K562 (cell line): Measurements from ENCODE around the gene ZNF80. TPM values are rescaled to one million over a fixed set of nuclear protein-coding genes. Genes with fewer than 3 reads are reported as not detected.

Experiments
- ATAC-seq: fragments of 200-7000 bp; cut with Tn5 transposase; 3 replicates; pipeline ENCODE4 v1.9.1; 2020; ENCODE audit warnings: moderate library complexity
- BruUV-seq: library from RNA; stranded (reverse); fragments of 400-500 nt; replicated peaks from 2 replicates; lab custom pipeline; 2021; lab: Mats Ljungman, UMichigan
- CTCF ChIA-PET: fragments of 300-600 bp; formaldehyde crosslinking; extraction: SDS; loops from one replicate; lab custom pipeline; 2021; ENCODE audit warnings: low intra/inter-chr PET ratio; lab: Yijun Ruan, JAX
- POLR2A ChIA-PET: fragments of 300-600, 350-650 bp; sonication (Branson Sonifier 250); formaldehyde crosslinking; extraction: SDS; loops from one replicate; lab custom pipeline; 2021; ENCODE audit warnings: antibody characterized with exemption, inconsistent platforms; lab: Yijun Ruan, JAX
- DNase-seq, 4 experiments: peaks; one replicate each; pipeline versions ENCODE4 v3.0.0 to v3.0.0-alpha.2; 2011 to 2018; ENCODE audit warnings: low spot score in 3 of 4, mixed read lengths in 3 of 4; ENCODE audit errors: extremely low read depth in 1 of 4
- FAIRE-seq: peaks from 2 replicates; lab custom pipeline; 2011; peaks lifted over from hg19 to GRCh38; lab: Jason Lieb, UNC
- H2AFZ ChIP-seq: 2 replicates; pipeline ENCODE4 v1.6.0; 2011; ENCODE audit warnings: low read depth, low read length, control low read depth, inconsistent platforms
- H3K27ac ChIP-seq: fragments of 200-600 bp; 3 replicates; pipeline ENCODE4 v1.8.0; 2011; ENCODE audit warnings: low read depth, mild to moderate bottlenecking, control low read depth, inconsistent platforms, low read length, moderate library complexity, mixed read lengths; ENCODE audit errors: extremely low read depth
- H3K27me3 ChIP-seq, 2 experiments: fragments of 300-600 bp in 1 of 2; 2 replicates in 1 of 2; 3 replicates in 1 of 2; pipeline versions ENCODE4 v1.6.0 to v1.8.0; 2011; ENCODE audit warnings: inconsistent platforms in 2 of 2, low read length in 2 of 2, mild to moderate bottlenecking in 1 of 2, mixed read lengths in 1 of 2, moderate library complexity in 1 of 2; ENCODE audit not compliant: control insufficient read depth in 2 of 2, insufficient read depth in 2 of 2
- H3K36me3 ChIP-seq: fragments of 300-600 bp; 3 replicates; pipeline ENCODE4 v1.8.0; 2011; ENCODE audit warnings: mild to moderate bottlenecking, low read length, inconsistent platforms; ENCODE audit not compliant: control insufficient read depth, insufficient read depth
- H3K4me1 ChIP-seq, 2 experiments: fragments of 200-600 bp in 1 of 2; replicated peaks in 1 of 2; 2 replicates in 1 of 2; 3 replicates in 1 of 2; pipeline versions ENCODE4 v1.5.1 to v1.8.0; 2011; ENCODE audit warnings: inconsistent platforms in 2 of 2, low read length in 2 of 2, mild to moderate bottlenecking in 1 of 2, mixed read lengths in 1 of 2, moderate library complexity in 1 of 2; ENCODE audit not compliant: control insufficient read depth in 2 of 2, insufficient read depth in 2 of 2
- H3K4me2 ChIP-seq: 2 replicates; pipeline ENCODE4 v1.6.1; 2011; ENCODE audit warnings: low read length, control low read depth, inconsistent platforms, mixed read lengths; ENCODE audit not compliant: insufficient read depth
- H3K4me3 ChIP-seq: fragments of 200-600 bp; sonication (generic), shearing (Covaris generic); 2 replicates; pipeline ENCODE4 v1.5.1; 2016; ENCODE audit warnings: control low read depth, inconsistent platforms
- H3K79me2 ChIP-seq: fragments of 200-600 bp; 3 replicates; pipeline ENCODE4 v1.8.0; 2011; ENCODE audit warnings: low read length, inconsistent platforms; ENCODE audit not compliant: control insufficient read depth, insufficient read depth
- H3K9ac ChIP-seq, 2 experiments: 2 replicates each; pipeline versions ENCODE4 v1.6.0 to v1.6.1; 2011; ENCODE audit warnings: low read depth in 2 of 2, low read length in 2 of 2, control low read depth in 1 of 2, inconsistent platforms in 1 of 2, mild to moderate bottlenecking in 1 of 2, mixed read lengths in 1 of 2; ENCODE audit not compliant: insufficient read depth in 1 of 2
- H3K9me1 ChIP-seq: one replicate; pipeline ENCODE4 v1.6.0; 2011; ENCODE audit warnings: inconsistent platforms, mild to moderate bottlenecking, low read length, moderate library complexity; ENCODE audit not compliant: control insufficient read depth, insufficient read depth
- H3K9me3 ChIP-seq: replicated peaks from 2 replicates; pipeline ENCODE4 v1.5.1; 2011; ENCODE audit warnings: low read depth, low read length, inconsistent platforms; ENCODE audit not compliant: control insufficient read depth, insufficient read depth
- H4K20me1 ChIP-seq: replicated peaks from 2 replicates; pipeline ENCODE4 v1.6.1; 2011; ENCODE audit warnings: low read length, inconsistent platforms, mixed read lengths; ENCODE audit not compliant: control insufficient read depth, insufficient read depth
- MTA1 ChIP-seq: fragments of 450-650 bp; IDR thresholded peaks from 2 replicates; pipeline ENCODE4 v1.6.1; 2017; ENCODE audit warnings: borderline replicate concordance
- NR3C1 ChIP-seq: sonication (generic); formaldehyde crosslinking; IDR thresholded peaks from 2 replicates; pipeline ENCODE4 v1.8.1; 2022; ENCODE audit warnings: missing genetic modification reagents
- ZBTB11 ChIP-seq, 3 experiments: fragments of 200-800 bp in 1 of 3; fragments of 250-450 bp in 1 of 3; fragments of 450-650 bp in 1 of 3; sonication (Bioruptor Pico) in 1 of 3; sonication (Bioruptor generic) in 1 of 3; formaldehyde crosslinking in 1 of 3; IDR thresholded peaks; 2 replicates each; pipeline versions ENCODE4 v1.6.1 to v1.8.0; 2016 to 2022; ENCODE audit warnings: mild to moderate bottlenecking in 2 of 3, missing genetic modification characterization in 2 of 3, missing compliant biosample characterization in 1 of 3, moderate library complexity in 1 of 3
- ZC3H8 ChIP-seq: fragments of 450-650 bp; IDR thresholded peaks from 2 replicates; pipeline ENCODE4 v1.6.1; 2017
- WGBS: fragments of 100-300 bp; shearing (Covaris generic); methylation state at CpG from one replicate; pipeline ENCODE4 v1.1.6; 2016; ENCODE audit warnings: low coverage, mixed read lengths; ENCODE audit not compliant: insufficient coverage; ENCODE audit errors: missing lambda C conversion rate; 5-methylcytosine and 5-hydroxymethylcytosine counted together
- in situ Hi-C: fragments of 300-500 bp; cut with MboI; formaldehyde crosslinking; loops from 4 replicates; pipeline ENCODE4 v1.15.0; 2018; ENCODE audit warnings: inconsistent platforms, mixed read lengths
- intact Hi-C: fragments of 100-400 bp; cut with micrococcal nuclease; formaldehyde crosslinking; loops from 2 replicates; pipeline ENCODE4 v1.14.2; 2022
- polyA plus RNA-seq, 8 experiments: library from polyadenylated mRNA; depleted of rRNA in 4 of 8; stranded (reverse) in 5 of 8; unstranded in 3 of 8; fragments of >200 nt; fragmentation: Nextera tagmentation in 2 of 8; fragmentation: Illumina TruSeq in 1 of 8; extraction: Ambion mirVana in 2 of 8; extraction: Trizol in 1 of 8; gene quantifications; 2 replicates each; pipeline versions ENCODE4 v1.2.1 to v1.2.3, GENCODE V29; 2011 to 2014; ENCODE audit warnings: inconsistent platforms in 1 of 8, missing spikeins in 1 of 8
- total RNA-seq, 7 experiments: library from RNA; depleted of rRNA in 6 of 7; stranded (reverse); fragments of >200 nt in 6 of 7; fragmentation: Illumina TruSeq in 2 of 7; extraction: Trizol in 2 of 7; gene quantifications; 2 replicates each; pipeline versions ENCODE4 v1.2.1 to v1.2.3, GENCODE V29; 2011 to 2021; ENCODE audit warnings: low replicate concordance in 1 of 7

ZNF80 gene
- total and polyA plus RNA-seq, 9 of the 15 experiments (the other 6 are each of a cell fraction or from before 2014, with no cell fraction given): 0.01 to 0.07 (median 0.04) TPM; not detected in 3

DNA sequence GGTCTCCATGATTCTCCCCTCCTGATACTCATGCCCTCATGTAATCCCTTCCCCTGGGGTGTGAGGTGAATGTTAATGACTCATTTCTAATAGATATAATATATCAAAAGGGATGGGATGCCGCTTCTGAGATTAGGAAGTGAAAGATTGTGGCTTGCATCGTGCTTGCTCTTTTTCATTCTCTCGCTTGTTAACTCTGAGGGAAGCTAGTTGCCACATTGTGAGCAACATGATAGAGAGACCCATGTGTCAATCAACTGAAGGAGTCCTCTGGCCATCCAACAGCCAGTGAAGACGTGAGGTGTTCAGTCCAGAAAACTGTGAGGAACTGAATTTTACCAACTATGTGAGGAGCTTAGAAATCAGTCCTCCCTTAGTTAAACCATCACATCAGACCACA, 29.6 kb downstream of the ZNF80 start:
- H3K4me1 ChIP-seq: no peaks in the 10 kb centered on the region
- DNase-seq (no peak), ATAC-seq (no peak), FAIRE-seq (no peak)
- H3K27me3 ChIP-seq: no peaks in the 10 kb centered on the region
- ChIA-PET CTCF (no interaction called here), POLR2A (no interaction called here)
- no peaks in the 10 kb centered on the region for H4K20me1 ChIP-seq
- TF ChIP-seq NR3C1 (CRISPR knock-in tag) (no peak), MTA1 (no peak), ZC3H8 (no peak), ZBTB11 (CRISPR knock-in tag; IDR thresholded peaks at IDR 0.05) (no peak)
- intact Hi-C loops (no loop called here), in situ Hi-C loops (no loop called here)
- no peak overlapping the region for H2AFZ ChIP-seq
- WGBS: 0% methylated on average over 4 of the region's 4 CpGs
- H3K79me2 ChIP-seq: no peaks in the 10 kb centered on the region
- BruUV-seq: no TSS peak
- H3K9me1 ChIP-seq: no peaks in the 10 kb centered on the region
- no peak overlapping the region for H3K27ac ChIP-seq
- no peak overlapping the region for H3K4me3 ChIP-seq
- no peak overlapping the region for H3K4me2 ChIP-seq
- H3K9ac ChIP-seq: no peak overlapping the region
- no peaks in the 10 kb centered on the region for H3K9me3 ChIP-seq
- H3K36me3 ChIP-seq: no peaks in the 10 kb centered on the region
